Neural cell (in vitro differentiated cells): ENCODE results near the gene MYOZ2. TPM values are rescaled to one million over a fixed set of nuclear protein-coding genes. Genes with fewer than 3 reads are reported as not detected.

Experiments used
- H2AFZ ChIP-seq: fragments of 200-600, 300-800 bp; sonication (generic), shearing (Covaris generic); 2 replicates; pipeline ENCODE4 v1.6.0; 2014; ENCODE audit warnings: low read depth, mild to moderate bottlenecking, antibody characterized with exemption, low read length, moderate library complexity
- H3F3A ChIP-seq: fragments of 200-600 bp; shearing (Covaris generic); 2 replicates; pipeline ENCODE4 v1.6.1; 2016; ENCODE audit warnings: mild to moderate bottlenecking, moderate library complexity, mixed read lengths, antibody characterized with exemption, low read length; ENCODE audit not compliant: insufficient read depth, poor library complexity, severe bottlenecking
- H3K27ac ChIP-seq: fragments of 200-600, 300-800 bp; sonication (generic), shearing (Covaris generic); 2 replicates; pipeline ENCODE4 v1.5.1; 2014; ENCODE audit warnings: mild to moderate bottlenecking, low read length, moderate library complexity
- H3K27me3 ChIP-seq: fragments of 300-800, 200-600 bp; sonication (generic), shearing (Covaris generic); 2 replicates; pipeline ENCODE4 v1.6.0; 2014; ENCODE audit warnings: mild to moderate bottlenecking, low read depth, low read length, moderate library complexity; ENCODE audit not compliant: insufficient read depth
- H3K36me3 ChIP-seq: fragments of 300-800, 200-600 bp; sonication (generic), shearing (Covaris generic); 2 replicates; pipeline ENCODE4 v1.5.1; 2014; ENCODE audit warnings: mild to moderate bottlenecking, antibody characterized with exemption, low read length, moderate library complexity; ENCODE audit not compliant: insufficient read depth
- H3K4me2 ChIP-seq: fragments of 300-800, 200-600 bp; sonication (generic), shearing (Covaris generic); 2 replicates; pipeline ENCODE4 v1.6.0; 2014; ENCODE audit warnings: mild to moderate bottlenecking, low read length
- H3K4me3 ChIP-seq: fragments of 300-800, 200-600 bp; sonication (generic), shearing (Covaris generic); 2 replicates; pipeline ENCODE4 v1.5.1; 2014; ENCODE audit warnings: mild to moderate bottlenecking, low read length, moderate library complexity
- H3K79me2 ChIP-seq: fragments of 200-600 bp; shearing (Covaris generic); replicated peaks from 2 replicates; pipeline ENCODE4 v1.6.0; 2014; ENCODE audit warnings: mild to moderate bottlenecking, low read length, moderate library complexity; ENCODE audit not compliant: insufficient read depth
- H3K9ac ChIP-seq: fragments of 300-800, 200-600 bp; sonication (generic), shearing (Covaris generic); 2 replicates; pipeline ENCODE4 v1.6.1; 2016; ENCODE audit warnings: mild to moderate bottlenecking, low read length, mixed read lengths
- H3K9me2 ChIP-seq: fragments of 200-600 bp; shearing (Covaris generic); 2 replicates; pipeline ENCODE4 v1.6.1; 2016; ENCODE audit warnings: mild to moderate bottlenecking, low read length, mixed read lengths; ENCODE audit not compliant: insufficient read depth
- H3K9me3 ChIP-seq: fragments of 200-600, 300-800 bp; sonication (generic), shearing (Covaris generic); 2 replicates; pipeline ENCODE4 v1.6.1; 2016; ENCODE audit warnings: mild to moderate bottlenecking, mixed run types, low read length, moderate library complexity, mixed read lengths
- H4K20me1 ChIP-seq: fragments of 200-600 bp; shearing (Covaris generic); 2 replicates; pipeline ENCODE4 v1.6.1; 2016; ENCODE audit warnings: mild to moderate bottlenecking, mixed run types; ENCODE audit not compliant: insufficient read depth
- EP300 ChIP-seq: fragments of 450-650 bp; conservative IDR thresholded peaks from 2 replicates; pipeline ENCODE4 v1.6.1; 2014; ENCODE audit warnings: antibody characterized with exemption, mild to moderate bottlenecking, moderate library complexity; ENCODE audit not compliant: poor library complexity, severe bottlenecking
- EZH2 ChIP-seq: fragments of 200-600, 300-800 bp; shearing (Covaris generic), sonication (generic); IDR thresholded peaks from 2 replicates; pipeline ENCODE4 v1.6.1; 2014; ENCODE audit warnings: antibody characterized with exemption, low read length, borderline replicate concordance, mild to moderate bottlenecking; ENCODE audit not compliant: insufficient read depth, poor library complexity, severe bottlenecking
- MXI1 ChIP-seq: fragments of 450-650 bp; conservative IDR thresholded peaks from 2 replicates; pipeline ENCODE4 v1.6.1; 2014; ENCODE audit warnings: antibody characterized with exemption, mild to moderate bottlenecking; ENCODE audit not compliant: poor library complexity, severe bottlenecking
- POLR2AphosphoS5 ChIP-seq: IDR thresholded peaks from 2 replicates; pipeline ENCODE4 v1.6.1; 2012
- RAD21 ChIP-seq: fragments of 450-650 bp; conservative IDR thresholded peaks from 2 replicates; pipeline ENCODE4 v1.6.1; 2014; ENCODE audit warnings: antibody characterized with exemption, mild to moderate bottlenecking, moderate library complexity
- REST ChIP-seq: IDR thresholded peaks from 2 replicates; pipeline ENCODE4 v1.6.1; 2012; ENCODE audit warnings: borderline replicate concordance
- SMC3 ChIP-seq: fragments of 450-650 bp; conservative IDR thresholded peaks from 2 replicates; pipeline ENCODE4 v1.6.1; 2014; ENCODE audit warnings: antibody characterized with exemption, mild to moderate bottlenecking, moderate library complexity; ENCODE audit not compliant: poor library complexity
- TAF1 ChIP-seq: IDR thresholded peaks from 2 replicates; pipeline ENCODE4 v1.6.1; 2012; ENCODE audit warnings: low read depth
- polyA plus RNA-seq: library from polyadenylated mRNA; depleted of rRNA; stranded (reverse); fragments of >200 nt; gene quantifications from 2 replicates; pipeline ENCODE4 v1.2.3, GENCODE V29; 2014
- TF ChIP-seq, protein P1 (sequence below): fragments of 450-650 bp; IDR thresholded peaks from 2 replicates; pipeline ENCODE4 v1.5.1; 2014; ENCODE audit warnings: antibody characterized with exemption, mild to moderate bottlenecking, moderate library complexity; ENCODE audit not compliant: poor library complexity, severe bottlenecking

MYOZ2 gene
- polyA plus RNA-seq, 1 donor from 2014 or later: not detected

DNA sequence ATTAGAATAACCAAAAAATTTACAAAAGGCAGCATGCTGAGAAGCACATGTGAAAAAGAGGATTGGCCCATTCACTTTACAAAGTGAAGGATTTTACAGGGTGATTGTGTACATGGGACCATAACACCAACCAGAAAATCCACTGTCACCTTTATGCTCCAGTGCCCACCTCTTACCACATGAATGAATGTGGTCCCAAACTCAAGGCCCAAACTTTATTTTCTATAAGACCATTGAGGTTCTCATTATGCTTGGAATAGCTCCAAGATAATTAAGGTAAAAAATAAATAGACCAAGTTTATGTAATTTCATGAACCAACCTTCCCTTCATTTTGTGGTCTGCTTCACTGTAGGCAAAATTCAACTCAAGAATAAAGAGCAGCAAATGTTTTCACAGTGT, 24.3 kb upstream of the MYOZ2 start:
- no peak overlapping the region for H3K9ac ChIP-seq
- no peaks in the 10 kb centered on the region for H3F3A ChIP-seq
- no peak overlapping the region for H2AFZ ChIP-seq
- no peaks in the 10 kb centered on the region for H4K20me1 ChIP-seq
- H3K4me3 ChIP-seq: no peak overlapping the region
- no peaks in the 10 kb centered on the region for H3K27me3 ChIP-seq
- H3K36me3 ChIP-seq: no peaks in the 10 kb centered on the region
- H3K9me3 ChIP-seq: no peaks in the 10 kb centered on the region
- no peaks in the 10 kb centered on the region for H3K9me2 ChIP-seq
- no peak overlapping the region for H3K4me2 ChIP-seq
- H3K79me2 ChIP-seq: no peaks in the 10 kb centered on the region
- TF ChIP-seq EZH2: no peak
- no peak for TF ChIP-seq MXI1
- TF ChIP-seq REST: no peak
- no peak overlapping the region for H3K27ac ChIP-seq

GRCh38 chr4:119113033-119113655, 22.5 kb upstream of the MYOZ2 start:
- Histone ChIP-seq H4K20me1 (no peaks in the 10 kb centered on the region), H3K27ac (no peak overlapping the region), H3K9me3 (no peaks in the 10 kb centered on the region), H3K27me3 (no peaks in the 10 kb centered on the region), H3K4me3 (no peak overlapping the region), H3F3A (no peaks in the 10 kb centered on the region), H3K36me3 (no peaks in the 10 kb centered on the region), H3K9ac (no peak overlapping the region), H3K4me2 (no peak overlapping the region), H2AFZ (no peak overlapping the region), H3K9me2 (no peaks in the 10 kb centered on the region), H3K79me2 (no peaks in the 10 kb centered on the region)
- TF ChIP-seq EP300 (no peak), RAD21 (no peak), TAF1 (no peak), MXI1 (no peak), POLR2AphosphoS5 (no peak), REST (no peak), EZH2 (no peak), SMC3 (no peak)
- TF ChIP-seq, protein P1, sequence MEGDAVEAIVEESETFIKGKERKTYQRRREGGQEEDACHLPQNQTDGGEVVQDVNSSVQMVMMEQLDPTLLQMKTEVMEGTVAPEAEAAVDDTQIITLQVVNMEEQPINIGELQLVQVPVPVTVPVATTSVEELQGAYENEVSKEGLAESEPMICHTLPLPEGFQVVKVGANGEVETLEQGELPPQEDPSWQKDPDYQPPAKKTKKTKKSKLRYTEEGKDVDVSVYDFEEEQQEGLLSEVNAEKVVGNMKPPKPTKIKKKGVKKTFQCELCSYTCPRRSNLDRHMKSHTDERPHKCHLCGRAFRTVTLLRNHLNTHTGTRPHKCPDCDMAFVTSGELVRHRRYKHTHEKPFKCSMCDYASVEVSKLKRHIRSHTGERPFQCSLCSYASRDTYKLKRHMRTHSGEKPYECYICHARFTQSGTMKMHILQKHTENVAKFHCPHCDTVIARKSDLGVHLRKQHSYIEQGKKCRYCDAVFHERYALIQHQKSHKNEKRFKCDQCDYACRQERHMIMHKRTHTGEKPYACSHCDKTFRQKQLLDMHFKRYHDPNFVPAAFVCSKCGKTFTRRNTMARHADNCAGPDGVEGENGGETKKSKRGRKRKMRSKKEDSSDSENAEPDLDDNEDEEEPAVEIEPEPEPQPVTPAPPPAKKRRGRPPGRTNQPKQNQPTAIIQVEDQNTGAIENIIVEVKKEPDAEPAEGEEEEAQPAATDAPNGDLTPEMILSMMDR: no peak
